SIG-M5 (cell line): Measurements from ENCODE around the gene CNTNAP2.

Experiments
- DNase-seq: peaks from one replicate; lab custom pipeline; 2025; lab: John Stamatoyannopoulos, UW

The CNTNAP2 gene

DNA sequence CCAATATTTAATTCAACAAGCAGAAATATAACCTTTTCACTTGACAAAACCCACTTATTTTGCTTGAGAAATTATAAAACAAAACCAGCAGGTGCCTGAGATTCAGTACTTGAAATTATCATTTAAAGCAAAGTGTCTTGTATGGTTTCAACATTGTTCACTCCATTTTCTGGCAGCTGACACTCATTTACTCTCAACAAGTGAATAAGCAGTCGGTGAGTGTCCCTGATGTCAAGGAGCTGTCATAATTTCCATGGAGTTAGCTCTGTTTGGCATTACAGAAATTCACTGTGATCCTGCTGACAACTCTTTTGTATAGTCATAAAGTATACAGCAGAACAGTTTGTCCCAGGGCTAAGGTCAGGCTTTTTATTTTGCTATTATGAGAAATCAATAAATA is 490.0 kb downstream of the CNTNAP2 start:
- DNase-seq, result no peak

DNA sequence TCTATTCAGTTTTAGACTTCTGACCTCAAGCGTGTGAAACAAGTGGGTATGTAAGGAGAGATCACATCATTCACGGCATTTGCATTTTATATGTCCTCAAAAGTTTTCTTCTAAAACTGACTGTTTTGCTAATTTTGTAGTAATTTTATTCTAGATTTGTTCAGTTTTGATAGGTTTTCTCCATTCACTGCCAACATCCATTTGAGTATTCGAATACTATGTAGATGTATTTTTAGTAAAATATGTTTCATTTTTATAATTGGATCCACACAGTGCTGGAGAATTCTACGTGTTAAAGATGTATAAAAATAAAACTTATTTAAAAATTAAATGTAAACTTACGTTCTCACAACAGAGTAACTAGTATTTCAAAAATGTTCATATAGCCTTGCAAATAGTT is 503.0 kb downstream of the CNTNAP2 start:
- DNase-seq, result no peak

DNA sequence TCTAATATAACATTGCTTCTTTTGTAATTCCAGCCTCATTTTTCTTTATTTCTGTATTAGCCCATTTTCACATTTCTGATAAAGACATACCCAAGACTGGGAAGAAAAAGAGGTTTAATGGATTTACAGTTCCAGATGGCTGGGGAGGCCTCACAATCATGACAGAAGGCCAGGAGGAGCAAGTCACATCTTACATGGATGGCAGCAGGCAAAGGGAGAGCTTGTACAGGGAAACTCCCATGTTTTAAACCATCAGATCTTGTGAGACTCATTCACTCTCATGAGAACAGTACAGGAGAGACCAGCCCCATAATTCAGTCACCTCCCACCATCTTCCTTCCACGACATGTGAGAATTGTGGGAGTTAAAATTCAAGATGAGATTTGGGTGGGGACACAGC is 510.3 kb downstream of the CNTNAP2 start:
- DNase-seq, result no peak

DNA sequence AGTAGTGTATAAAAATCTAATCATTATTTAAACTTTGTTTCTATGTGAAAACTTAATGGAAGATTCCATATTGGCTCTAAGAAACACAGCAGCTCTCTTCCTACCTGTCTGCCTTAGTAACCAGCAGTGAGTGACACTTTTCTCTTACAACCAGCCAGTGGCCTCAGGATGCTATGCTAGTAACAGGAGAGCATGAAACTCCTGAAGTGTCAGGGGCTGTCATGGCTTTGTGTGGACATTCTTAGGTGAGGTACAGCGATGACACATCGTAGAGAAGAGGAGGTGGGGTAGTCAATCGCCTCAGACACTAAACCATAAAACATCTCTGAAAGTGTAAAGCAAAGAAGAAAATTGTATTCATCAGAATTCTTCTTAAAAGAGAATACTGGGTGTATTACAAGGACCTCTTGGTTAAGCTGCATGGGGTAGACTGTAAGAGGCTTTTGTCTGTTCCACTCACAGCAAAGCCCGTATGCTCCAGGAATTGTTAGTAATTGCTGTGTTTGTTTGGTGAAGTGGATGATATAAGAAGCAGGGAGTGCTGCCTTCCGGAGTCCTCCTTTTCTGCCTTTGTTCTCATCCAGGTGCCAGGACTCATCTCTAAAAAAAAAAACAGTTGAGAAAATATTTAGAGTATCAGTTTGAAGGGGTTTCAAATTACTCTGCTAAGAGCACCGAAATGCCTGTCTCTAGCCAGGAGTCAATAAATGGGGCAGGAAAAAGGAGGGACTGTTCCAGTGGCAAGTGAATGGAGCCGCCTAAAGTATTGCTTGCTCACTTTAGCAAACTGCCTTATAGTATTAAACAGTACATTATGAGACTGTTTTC is 518.8 kb downstream of the CNTNAP2 start:
- no peak for DNase-seq

DNA sequence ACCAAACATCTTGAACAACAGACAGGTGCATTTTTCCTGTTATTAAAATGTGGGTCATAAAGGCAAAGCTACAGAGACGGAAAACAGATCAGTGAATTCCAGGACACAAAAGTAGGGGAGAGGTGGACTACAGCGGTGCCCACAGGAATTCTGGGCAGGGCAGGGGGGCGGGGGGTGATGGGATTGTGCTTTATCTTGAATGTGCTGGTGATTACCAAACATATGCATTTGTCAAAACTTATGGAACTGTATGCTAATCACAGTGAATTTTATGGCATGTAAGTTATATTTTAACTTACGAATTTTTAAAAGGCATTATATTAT is 519.4 kb downstream of the CNTNAP2 start:
- DNase-seq, result no peak

GRCh38 chr7:146636581-146636980 is 520.0 kb downstream of the CNTNAP2 start:
- no peak for DNase-seq

- no peak for DNase-seq
Measured at GRCh38 chr7:146639291-146639690, 522.7 kb downstream of the CNTNAP2 start.

GRCh38 chr7:146641491-146641890 is 524.9 kb downstream of the CNTNAP2 start:
- DNase-seq, result no peak

DNA sequence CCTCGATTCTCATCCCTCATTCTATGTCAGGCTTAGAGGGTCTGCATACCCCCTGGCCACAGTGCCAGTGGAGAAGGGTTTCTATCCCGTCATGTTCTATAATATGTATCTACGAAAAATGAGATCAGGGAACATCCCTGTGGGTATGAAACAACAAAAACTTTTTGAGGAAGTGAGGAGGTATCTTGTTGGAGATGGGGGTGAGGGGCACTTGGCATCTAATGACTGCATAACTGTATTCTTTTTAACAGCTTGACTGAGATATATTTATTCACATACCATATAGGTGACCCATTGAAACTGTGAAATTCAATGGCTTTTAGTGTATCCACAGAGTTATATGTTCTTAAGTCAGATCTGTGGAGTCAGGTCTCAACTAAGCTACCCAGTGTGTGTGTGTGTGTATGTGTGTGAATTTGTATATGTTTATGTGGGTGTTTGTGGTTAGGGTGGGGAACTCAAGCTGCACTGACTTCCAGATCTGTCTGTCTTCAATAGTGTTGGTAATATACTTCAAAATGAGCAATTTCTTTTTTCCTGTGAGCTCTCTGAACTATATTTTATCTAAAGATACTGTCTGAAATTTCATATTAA is 528.9 kb downstream of the CNTNAP2 start:
- no peak for DNase-seq

DNA sequence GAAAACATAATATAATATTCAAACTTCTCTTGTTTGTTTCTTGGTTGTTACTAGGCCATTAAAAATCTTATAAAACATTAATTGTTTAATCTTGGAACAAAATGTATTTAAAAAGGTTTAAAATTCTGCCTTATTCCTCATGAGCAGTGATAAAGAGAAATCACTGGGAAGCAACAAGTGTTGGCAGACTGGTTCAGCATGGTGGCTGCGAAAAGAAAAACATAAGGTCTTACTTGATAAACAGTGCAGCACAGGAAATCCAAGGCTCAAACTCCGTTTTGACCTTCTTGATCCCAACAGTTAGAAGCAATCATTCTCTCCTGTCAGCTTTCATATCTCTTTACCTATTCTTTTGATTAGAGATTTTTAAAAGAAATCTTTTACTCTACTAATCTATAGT is 530.8 kb downstream of the CNTNAP2 start:
- DNase-seq, result no peak

- DNase-seq, result no peak
Measured at GRCh38 chr7:146652176-146652575, 535.6 kb downstream of the CNTNAP2 start.

DNA sequence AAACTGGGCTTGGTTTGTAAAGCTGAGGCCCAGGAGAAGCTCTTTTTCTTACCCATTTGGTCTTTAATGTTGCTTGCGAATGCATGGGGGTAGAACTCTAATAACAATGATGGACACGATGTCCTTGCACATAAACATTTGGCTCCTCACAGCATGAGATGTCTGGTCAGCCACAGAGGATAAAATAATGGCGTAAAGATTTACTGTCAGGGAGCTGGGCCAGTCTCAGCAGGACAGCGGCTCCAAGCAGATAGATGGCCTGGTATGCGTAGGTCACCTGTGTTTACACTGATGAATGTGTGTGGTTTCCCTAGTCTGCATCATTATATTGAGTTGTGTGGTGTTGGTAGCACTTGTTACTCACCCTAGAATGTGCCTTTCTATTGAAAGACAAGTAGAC is 537.4 kb downstream of the CNTNAP2 start:
- DNase-seq, result no peak

DNA sequence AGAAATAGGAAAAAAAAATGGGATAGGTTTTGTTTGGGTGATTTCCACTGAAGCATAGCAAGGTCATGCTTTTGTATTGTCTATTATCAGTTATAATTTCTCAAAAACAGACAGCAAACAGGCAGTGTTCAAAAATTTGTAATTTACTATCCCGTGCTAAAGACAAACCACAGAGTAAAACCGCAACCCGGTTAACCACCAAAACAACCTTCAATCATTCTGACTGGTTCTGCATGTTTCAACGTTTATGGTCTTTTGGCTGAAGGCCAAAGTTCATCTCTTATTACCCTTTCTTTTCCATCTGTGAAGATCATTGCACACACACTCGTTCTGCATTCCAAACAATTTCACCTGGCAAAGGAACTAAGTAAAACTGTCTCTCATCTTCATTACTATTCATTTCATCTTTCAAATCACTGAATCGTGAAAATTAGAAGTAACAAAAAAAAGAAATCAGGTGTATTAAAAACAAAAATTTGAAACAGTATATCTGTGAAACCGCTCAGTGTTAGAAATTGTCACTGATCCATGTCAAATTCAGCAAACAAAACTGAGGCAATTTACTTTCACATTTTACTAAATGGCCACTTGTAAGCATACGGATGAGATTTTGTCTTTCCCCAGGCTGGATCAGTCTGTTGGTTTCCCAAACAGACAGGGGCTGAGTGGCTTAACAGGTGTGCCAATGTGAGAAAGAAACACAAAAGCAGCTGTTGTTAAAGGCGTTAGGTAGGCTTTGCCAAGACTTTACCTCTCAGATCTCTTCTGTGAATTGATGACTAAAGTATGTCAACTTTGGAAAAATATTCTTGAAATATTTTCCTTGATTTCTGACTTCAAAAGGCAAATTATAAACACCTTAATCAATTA is 539.6 kb downstream of the CNTNAP2 start:
- DNase-seq, result no peak

- DNase-seq, result no peak
Measured at GRCh38 chr7:146656988-146657387, 540.4 kb downstream of the CNTNAP2 start.

- DNase-seq, result no peak
Measured at GRCh38 chr7:146658604-146659003, 542.0 kb downstream of the CNTNAP2 start.

DNA sequence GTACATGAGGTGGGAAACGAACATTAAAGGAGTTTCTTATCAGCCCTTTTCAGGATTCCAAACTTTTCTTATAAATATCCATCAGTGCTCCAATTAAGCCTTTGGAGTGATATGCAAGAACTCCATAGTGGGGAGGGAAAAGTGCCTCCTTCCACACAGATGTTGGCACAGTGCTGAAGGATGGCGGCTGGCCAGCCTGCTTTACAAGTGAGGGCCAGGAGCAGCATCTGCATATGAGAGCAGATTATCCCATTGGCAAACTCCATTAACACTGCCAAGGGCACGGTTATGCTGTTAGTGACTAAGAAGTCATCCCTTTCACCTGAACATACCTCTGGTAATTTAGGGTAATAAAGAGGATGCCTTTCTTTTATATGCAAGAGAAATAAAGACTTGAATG is 543.1 kb downstream of the CNTNAP2 start:
- DNase-seq, result no peak

DNA sequence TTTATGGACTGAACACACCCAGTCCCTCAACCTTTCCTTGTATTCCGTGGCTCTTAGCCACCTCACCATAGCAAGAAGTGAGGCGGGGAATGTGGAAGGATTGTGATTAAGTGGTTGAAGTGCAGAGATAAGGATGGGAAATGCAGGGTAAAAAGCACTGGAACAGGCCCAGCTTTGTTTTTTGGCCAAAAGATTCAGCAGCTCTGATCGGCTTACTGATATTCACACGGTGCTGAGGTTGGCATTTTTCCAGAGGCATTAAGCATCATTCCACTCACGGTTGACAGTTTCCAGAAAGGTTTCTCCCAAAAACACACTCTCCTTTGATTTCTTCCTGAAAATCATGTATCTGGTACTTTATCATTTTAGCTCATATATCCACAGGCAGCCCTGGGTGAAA is 544.2 kb downstream of the CNTNAP2 start:
- DNase-seq, result no peak

DNA sequence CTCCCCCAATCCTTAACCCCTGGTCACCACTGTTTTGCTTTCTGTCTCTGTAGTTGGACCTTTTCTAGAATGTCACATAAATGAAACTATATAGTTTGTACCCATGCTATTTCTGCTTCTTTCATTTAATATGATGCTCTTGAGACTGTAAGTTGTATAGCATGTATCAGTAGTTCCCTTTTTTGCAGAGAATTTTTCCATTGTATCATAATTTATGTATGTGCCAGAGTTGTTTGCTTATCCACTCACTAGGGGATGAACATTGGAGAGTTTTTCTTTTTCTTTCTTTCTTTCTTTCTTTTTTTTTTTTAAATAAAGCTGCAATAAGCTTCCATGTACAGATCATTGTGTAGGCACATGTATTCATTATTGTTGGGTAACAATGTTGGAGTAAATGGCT is 544.8 kb downstream of the CNTNAP2 start:
- DNase-seq, result no peak

DNA sequence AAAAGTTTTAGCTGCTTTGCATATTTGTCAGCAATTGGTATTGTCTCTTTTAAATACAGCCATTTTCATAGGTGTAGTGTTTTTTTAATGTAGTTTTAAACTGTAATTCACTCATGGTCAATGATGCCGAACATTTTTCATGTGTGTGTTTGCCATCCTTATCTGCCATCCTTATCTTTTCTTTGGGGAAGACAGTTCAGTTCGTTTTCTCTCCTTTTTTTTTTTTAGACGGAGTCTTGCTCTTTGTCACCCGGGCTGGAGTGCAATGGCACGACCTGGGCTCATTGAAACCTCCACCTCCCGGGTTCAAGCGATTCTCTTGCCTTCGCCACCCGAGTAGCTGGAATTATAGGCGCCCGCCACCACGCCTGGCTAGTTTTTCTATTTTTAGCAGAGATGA is 545.3 kb downstream of the CNTNAP2 start:
- no peak for DNase-seq

GRCh38 chr7:146665023-146665422 is 548.4 kb downstream of the CNTNAP2 start:
- no peak for DNase-seq

- DNase-seq, result no peak
Measured at GRCh38 chr7:146670532-146670931, 553.9 kb downstream of the CNTNAP2 start.

GRCh38 chr7:146681487-146681886 is 564.9 kb downstream of the CNTNAP2 start:
- no peak for DNase-seq

- DNase-seq, result no peak
Measured at GRCh38 chr7:146683439-146683838, 566.8 kb downstream of the CNTNAP2 start.
